ENCODE data around the gene JKAMP. TPM values are rescaled to one million over a fixed set of nuclear protein-coding genes. Genes with fewer than 3 reads are reported as not detected.

Gene JKAMP
- total and polyA plus RNA-seq, 2 donors from 2014 or later, result 40.4 to 48.3 TPM

GRCh38 chr14:59458486-59458885 lies 25.8 kb upstream of the JKAMP start:
- TF ChIP-seq CTCF (IDR thresholded peaks at IDR 0.05; ENCODE audit: borderline replicate concordance, extremely low read depth, insufficient read depth), result no peak
- no peaks in the 10 kb centered on the region for H3K4me1 ChIP-seq (ENCODE audit: control insufficient read depth in 2 of 3, insufficient read depth in 2 of 3, low read depth in 1 of 3, low read length in 3 of 3)
- intact Hi-C loops (cut with DNase I), result no loop called here
- H3K9me3 ChIP-seq (ENCODE audit: control insufficient read depth in 2 of 3, insufficient read depth in 1 of 3, low read length in 3 of 3), result no peaks in the 10 kb centered on the region
- H3K27ac ChIP-seq (ENCODE audit: low read depth in 2 of 2, low read length in 2 of 2), result no peak overlapping the region
- FAIRE-seq (no peak), DNase-seq (no peak)
- H3K27me3 ChIP-seq (ENCODE audit: control insufficient read depth, insufficient read depth, low read length), result no peaks in the 10 kb centered on the region
- no peak overlapping the region for H3K9ac ChIP-seq (ENCODE audit: low read length in 3 of 3)
- H3K36me3 ChIP-seq (ENCODE audit: control insufficient read depth in 2 of 3, insufficient read depth in 3 of 3, low read length in 3 of 3), result peaks cover 0 to 13% (median 2%) of the 10 kb centered on the region in 3 donors
- no peak overlapping the region for H3K4me3 ChIP-seq (ENCODE audit: low read length in 3 of 3)

GRCh38 chr14:59460378-59460777 lies 23.9 kb upstream of the JKAMP start:
- Histone ChIP-seq H3K4me1 (ENCODE audit: control insufficient read depth in 2 of 3, insufficient read depth in 2 of 3, low read depth in 1 of 3, low read length in 3 of 3) (peaks cover 0 to 7% (median 0%) of the 10 kb centered on the region in 3 donors), H3K27me3 (ENCODE audit: control insufficient read depth, insufficient read depth, low read length) (no peaks in the 10 kb centered on the region), H3K9me3 (ENCODE audit: control insufficient read depth in 2 of 3, insufficient read depth in 1 of 3, low read length in 3 of 3) (no peaks in the 10 kb centered on the region), H3K4me3 (ENCODE audit: low read length in 3 of 3) (no peak overlapping the region), H3K36me3 (ENCODE audit: control insufficient read depth in 2 of 3, insufficient read depth in 3 of 3, low read length in 3 of 3) (peaks cover 0 to 9% (median 2%) of the 10 kb centered on the region in 3 donors), H3K9ac (ENCODE audit: low read length in 3 of 3) (no peak overlapping the region), H3K27ac (ENCODE audit: low read depth in 2 of 2, low read length in 2 of 2) (no peak overlapping the region)
- intact Hi-C loops (cut with DNase I), result no loop called here
- DNase-seq (no peak), FAIRE-seq (no peak)
- TF ChIP-seq CTCF (IDR thresholded peaks at IDR 0.05; ENCODE audit: borderline replicate concordance, extremely low read depth, insufficient read depth), result no peak

GRCh38 chr14:59461891-59462290 lies 22.4 kb upstream of the JKAMP start:
- intact Hi-C loops (cut with DNase I), result no loop called here
- H3K4me3 ChIP-seq (ENCODE audit: low read length in 3 of 3), result no peak overlapping the region
- peaks cover 0 to 7% (median 0%) of the 10 kb centered on the region in 3 donors for H3K4me1 ChIP-seq (ENCODE audit: control insufficient read depth in 2 of 3, insufficient read depth in 2 of 3, low read depth in 1 of 3, low read length in 3 of 3)
- H3K36me3 ChIP-seq (ENCODE audit: control insufficient read depth in 2 of 3, insufficient read depth in 3 of 3, low read length in 3 of 3), result peaks cover 0 to 5% (median 2%) of the 10 kb centered on the region in 3 donors
- no peaks in the 10 kb centered on the region for H3K27me3 ChIP-seq (ENCODE audit: control insufficient read depth, insufficient read depth, low read length)
- no peaks in the 10 kb centered on the region for H3K9me3 ChIP-seq (ENCODE audit: control insufficient read depth in 2 of 3, insufficient read depth in 1 of 3, low read length in 3 of 3)
- no peak overlapping the region for H3K27ac ChIP-seq (ENCODE audit: low read depth in 2 of 2, low read length in 2 of 2)
- DNase-seq, result no peak
- FAIRE-seq, result no peak
- no peak for TF ChIP-seq CTCF (IDR thresholded peaks at IDR 0.05; ENCODE audit: borderline replicate concordance, extremely low read depth, insufficient read depth)
- no peak overlapping the region for H3K9ac ChIP-seq (ENCODE audit: low read length in 3 of 3)

Data from kidney (tissue), 14 donors.